GM23338 (cell line): ENCODE results near the gene RIPOR3.

Experiments
- CREB1 ChIP-seq: fragments of 250-450 bp; sonication (Bioruptor Pico); IDR thresholded peaks from 2 replicates; pipeline ENCODE4 v1.5.0; 2020; ENCODE audit warnings: low read depth, mild to moderate bottlenecking, moderate library complexity
- EZH2 ChIP-seq: fragments of 200-600 bp; sonication (generic); IDR thresholded peaks from one replicate; pipeline ENCODE4 v1.8.0; 2017; ENCODE audit warnings: antibody characterized with exemption, mild to moderate bottlenecking, low read depth; ENCODE audit not compliant: unreplicated experiment
- EZH2phosphoT487 ChIP-seq: fragments of 200-600 bp; sonication (generic); IDR thresholded peaks from one replicate; pipeline ENCODE4 v1.8.1; 2018; ENCODE audit warnings: antibody characterized with exemption; ENCODE audit not compliant: unreplicated experiment
- JUNB ChIP-seq: IDR thresholded peaks from one replicate; pipeline ENCODE4 v1.6.1; 2016; ENCODE audit warnings: antibody characterized with exemption; ENCODE audit not compliant: unreplicated experiment
- NANOG ChIP-seq: IDR thresholded peaks from 2 replicates; pipeline ENCODE4 v1.6.1; 2016; ENCODE audit warnings: antibody characterized with exemption, borderline replicate concordance
- POLR2AphosphoS5 ChIP-seq: IDR thresholded peaks from 2 replicates; pipeline ENCODE4 v1.6.1; 2016; ENCODE audit warnings: antibody characterized with exemption, low read depth
- STAT1 ChIP-seq: IDR thresholded peaks from one replicate; pipeline ENCODE4 v1.6.1; 2016; ENCODE audit warnings: antibody characterized with exemption; ENCODE audit not compliant: unreplicated experiment
- ZNF331 ChIP-seq: fragments of 250-450 bp; sonication (Bioruptor Pico); IDR thresholded peaks from 2 replicates; pipeline ENCODE4 v1.5.0; 2020; ENCODE audit warnings: low read depth, mild to moderate bottlenecking, moderate library complexity
- TF ChIP-seq, protein P1 (sequence below), 2 experiments: fragments of 200-600 bp in 1 of 2; sonication (generic) in 1 of 2; conservative IDR thresholded peaks; 2 replicates each; pipeline versions ENCODE4 v1.5.1 to v1.6.1; 2016 to 2017; ENCODE audit warnings: antibody characterized with exemption in 2 of 2, low read depth in 2 of 2, mild to moderate bottlenecking in 2 of 2, moderate library complexity in 1 of 2
- TF ChIP-seq, protein P2 (sequence below): IDR thresholded peaks from one replicate; pipeline ENCODE4 v1.6.1; 2018; ENCODE audit warnings: antibody characterized with exemption; ENCODE audit not compliant: unreplicated experiment
- TF ChIP-seq, protein P3 (sequence below): IDR thresholded peaks from 2 replicates; pipeline ENCODE4 v1.6.1; 2016; ENCODE audit warnings: antibody characterized with exemption

DNA sequence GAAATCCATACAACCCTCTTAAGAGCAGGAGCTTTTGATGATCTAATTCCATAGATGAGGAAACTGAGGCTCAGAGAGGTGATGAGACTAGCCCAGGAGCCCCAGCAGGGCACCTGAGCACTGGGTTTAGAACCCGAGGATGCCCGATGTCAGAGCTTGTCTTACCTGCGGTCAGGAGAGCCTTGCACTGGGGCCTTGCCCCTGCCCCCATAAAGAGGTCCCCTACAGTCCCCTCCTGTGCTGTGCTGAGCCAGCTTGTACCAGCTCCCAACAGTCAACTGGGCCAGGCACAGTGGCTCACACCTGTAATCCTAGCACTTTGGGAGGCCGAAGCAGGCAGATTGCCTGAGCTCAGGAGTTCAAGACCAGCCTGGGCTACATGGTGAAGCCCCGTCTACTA, 58.6 kb downstream of the RIPOR3 start:
- TF ChIP-seq, protein P1, sequence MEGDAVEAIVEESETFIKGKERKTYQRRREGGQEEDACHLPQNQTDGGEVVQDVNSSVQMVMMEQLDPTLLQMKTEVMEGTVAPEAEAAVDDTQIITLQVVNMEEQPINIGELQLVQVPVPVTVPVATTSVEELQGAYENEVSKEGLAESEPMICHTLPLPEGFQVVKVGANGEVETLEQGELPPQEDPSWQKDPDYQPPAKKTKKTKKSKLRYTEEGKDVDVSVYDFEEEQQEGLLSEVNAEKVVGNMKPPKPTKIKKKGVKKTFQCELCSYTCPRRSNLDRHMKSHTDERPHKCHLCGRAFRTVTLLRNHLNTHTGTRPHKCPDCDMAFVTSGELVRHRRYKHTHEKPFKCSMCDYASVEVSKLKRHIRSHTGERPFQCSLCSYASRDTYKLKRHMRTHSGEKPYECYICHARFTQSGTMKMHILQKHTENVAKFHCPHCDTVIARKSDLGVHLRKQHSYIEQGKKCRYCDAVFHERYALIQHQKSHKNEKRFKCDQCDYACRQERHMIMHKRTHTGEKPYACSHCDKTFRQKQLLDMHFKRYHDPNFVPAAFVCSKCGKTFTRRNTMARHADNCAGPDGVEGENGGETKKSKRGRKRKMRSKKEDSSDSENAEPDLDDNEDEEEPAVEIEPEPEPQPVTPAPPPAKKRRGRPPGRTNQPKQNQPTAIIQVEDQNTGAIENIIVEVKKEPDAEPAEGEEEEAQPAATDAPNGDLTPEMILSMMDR (conservative IDR thresholded peaks at IDR 0.05; ENCODE audit: low read depth in 2 of 2) = no peak
- TF ChIP-seq POLR2AphosphoS5 = no peak
- TF ChIP-seq, protein P2, sequence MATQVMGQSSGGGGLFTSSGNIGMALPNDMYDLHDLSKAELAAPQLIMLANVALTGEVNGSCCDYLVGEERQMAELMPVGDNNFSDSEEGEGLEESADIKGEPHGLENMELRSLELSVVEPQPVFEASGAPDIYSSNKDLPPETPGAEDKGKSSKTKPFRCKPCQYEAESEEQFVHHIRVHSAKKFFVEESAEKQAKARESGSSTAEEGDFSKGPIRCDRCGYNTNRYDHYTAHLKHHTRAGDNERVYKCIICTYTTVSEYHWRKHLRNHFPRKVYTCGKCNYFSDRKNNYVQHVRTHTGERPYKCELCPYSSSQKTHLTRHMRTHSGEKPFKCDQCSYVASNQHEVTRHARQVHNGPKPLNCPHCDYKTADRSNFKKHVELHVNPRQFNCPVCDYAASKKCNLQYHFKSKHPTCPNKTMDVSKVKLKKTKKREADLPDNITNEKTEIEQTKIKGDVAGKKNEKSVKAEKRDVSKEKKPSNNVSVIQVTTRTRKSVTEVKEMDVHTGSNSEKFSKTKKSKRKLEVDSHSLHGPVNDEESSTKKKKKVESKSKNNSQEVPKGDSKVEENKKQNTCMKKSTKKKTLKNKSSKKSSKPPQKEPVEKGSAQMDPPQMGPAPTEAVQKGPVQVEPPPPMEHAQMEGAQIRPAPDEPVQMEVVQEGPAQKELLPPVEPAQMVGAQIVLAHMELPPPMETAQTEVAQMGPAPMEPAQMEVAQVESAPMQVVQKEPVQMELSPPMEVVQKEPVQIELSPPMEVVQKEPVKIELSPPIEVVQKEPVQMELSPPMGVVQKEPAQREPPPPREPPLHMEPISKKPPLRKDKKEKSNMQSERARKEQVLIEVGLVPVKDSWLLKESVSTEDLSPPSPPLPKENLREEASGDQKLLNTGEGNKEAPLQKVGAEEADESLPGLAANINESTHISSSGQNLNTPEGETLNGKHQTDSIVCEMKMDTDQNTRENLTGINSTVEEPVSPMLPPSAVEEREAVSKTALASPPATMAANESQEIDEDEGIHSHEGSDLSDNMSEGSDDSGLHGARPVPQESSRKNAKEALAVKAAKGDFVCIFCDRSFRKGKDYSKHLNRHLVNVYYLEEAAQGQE = no peak
- TF ChIP-seq, protein P3, sequence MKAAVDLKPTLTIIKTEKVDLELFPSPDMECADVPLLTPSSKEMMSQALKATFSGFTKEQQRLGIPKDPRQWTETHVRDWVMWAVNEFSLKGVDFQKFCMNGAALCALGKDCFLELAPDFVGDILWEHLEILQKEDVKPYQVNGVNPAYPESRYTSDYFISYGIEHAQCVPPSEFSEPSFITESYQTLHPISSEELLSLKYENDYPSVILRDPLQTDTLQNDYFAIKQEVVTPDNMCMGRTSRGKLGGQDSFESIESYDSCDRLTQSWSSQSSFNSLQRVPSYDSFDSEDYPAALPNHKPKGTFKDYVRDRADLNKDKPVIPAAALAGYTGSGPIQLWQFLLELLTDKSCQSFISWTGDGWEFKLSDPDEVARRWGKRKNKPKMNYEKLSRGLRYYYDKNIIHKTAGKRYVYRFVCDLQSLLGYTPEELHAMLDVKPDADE = no peak
- no peak for TF ChIP-seq JUNB
- no peak for TF ChIP-seq EZH2
- TF ChIP-seq NANOG = no peak
- no peak for TF ChIP-seq EZH2phosphoT487
- no peak for TF ChIP-seq STAT1
- no peak for TF ChIP-seq CREB1 (CRISPR knock-in tag)
- TF ChIP-seq ZNF331 (CRISPR knock-in tag) = no peak
